ENCODE results near the gene CDS2.

The CDS2 gene

DNA sequence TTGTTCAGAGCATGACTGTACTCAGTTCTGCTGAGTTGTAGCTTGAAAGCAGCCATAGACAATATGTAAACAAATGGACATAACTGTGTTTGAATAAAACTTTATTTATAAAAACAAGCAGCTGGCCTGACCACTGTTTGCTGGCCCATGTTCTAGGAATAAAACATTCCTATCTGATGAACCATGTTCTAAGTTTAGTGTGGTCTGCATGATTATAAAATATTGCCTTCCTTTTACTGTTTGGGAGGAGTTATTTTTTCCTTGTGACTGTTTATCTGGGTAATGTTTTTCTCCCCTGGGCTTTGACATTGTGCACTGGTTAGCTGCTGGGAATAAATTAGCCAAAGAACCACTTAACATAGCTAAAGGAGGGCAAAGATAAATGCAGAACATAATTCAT is 55.1 kb downstream of the CDS2 start:
- DNase-seq (ENCODE audit: low read depth), result peak; percentile 77

DNA sequence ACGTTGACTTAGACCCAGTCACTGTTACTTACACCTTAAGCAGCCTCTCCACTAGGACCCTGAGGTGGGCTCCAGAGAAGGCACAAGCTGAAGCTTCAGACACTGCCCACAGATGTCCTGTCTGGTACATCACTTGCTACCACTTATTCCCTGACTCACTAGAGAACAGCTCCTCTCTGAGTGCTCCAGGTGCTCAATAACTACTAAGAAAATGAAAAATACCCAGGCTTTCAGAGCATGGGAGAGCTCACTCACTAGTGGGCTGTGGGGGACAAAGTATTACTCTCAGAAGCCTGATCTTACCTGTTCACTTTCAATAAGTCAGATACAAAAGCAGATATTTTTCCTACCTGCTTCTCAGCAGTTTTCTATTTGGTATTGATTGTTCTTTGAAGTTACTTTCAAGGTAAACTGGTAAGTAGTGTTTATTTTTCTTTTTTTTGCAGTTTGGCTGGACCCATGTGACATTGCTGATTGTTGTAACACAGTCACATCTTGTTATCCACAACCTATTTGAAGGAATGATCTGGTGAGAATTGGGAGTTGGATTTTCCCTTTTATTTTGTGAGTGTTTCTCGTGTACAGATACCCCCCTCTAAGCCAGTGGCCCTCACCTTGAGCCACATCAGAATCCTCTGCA is 55.9 kb downstream of the CDS2 start:
- no peak for DNase-seq (ENCODE audit: low read depth)

DNA sequence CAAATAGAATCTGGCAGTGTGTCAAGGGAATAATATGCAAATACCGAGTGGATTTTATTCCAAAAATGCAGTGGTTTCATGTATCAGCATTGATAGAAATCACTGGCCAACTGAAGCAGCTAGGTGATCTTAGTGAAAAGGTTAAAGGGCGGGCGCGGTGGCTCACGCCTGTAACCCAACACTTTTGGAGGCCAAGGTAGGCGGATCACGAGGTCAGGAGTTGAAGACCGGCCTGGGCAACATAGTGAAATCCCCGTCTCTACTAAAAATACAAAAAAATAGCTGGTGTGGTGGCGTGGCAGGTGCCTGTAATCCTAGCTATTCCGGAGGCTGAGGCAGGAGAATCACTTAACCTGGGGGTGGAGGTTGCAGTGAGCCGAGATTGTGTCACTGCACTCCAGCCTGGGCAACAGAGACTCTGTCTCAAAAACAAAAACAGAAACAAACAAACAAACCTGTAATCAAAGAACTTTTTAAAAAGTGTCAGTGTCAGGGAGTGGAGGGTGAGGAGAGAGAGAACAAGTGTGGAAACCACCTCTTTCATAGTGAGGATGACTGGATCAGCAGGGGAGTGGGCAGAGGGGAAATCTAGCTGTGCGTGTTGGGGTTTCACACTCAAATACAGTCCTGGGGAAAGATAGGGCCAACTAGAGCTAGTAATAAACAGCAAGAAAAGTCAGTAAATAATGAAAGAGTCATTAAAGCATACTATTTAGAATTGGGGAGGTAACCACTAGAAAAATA is 57.1 kb downstream of the CDS2 start:
- no peak for DNase-seq (ENCODE audit: low read depth)

DNA sequence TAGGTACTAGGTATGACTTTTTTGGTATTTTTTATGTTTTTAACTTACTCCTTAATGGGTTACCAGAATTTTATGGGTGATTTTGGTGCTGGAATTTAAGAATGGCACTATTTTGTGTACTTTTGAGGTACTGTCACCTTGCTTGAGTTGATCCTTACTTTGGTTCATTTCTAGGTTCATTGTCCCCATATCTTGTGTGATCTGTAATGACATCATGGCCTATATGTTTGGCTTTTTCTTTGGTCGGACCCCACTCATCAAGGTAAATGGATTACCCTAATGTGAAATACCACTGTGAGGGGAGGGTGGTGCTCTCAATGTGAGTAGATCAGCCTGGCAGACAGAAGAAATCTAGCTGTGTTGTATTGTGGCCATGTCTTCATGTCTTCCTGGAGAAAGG is 57.9 kb downstream of the CDS2 start:
- DNase-seq (ENCODE audit: low read depth), result no peak

DNA sequence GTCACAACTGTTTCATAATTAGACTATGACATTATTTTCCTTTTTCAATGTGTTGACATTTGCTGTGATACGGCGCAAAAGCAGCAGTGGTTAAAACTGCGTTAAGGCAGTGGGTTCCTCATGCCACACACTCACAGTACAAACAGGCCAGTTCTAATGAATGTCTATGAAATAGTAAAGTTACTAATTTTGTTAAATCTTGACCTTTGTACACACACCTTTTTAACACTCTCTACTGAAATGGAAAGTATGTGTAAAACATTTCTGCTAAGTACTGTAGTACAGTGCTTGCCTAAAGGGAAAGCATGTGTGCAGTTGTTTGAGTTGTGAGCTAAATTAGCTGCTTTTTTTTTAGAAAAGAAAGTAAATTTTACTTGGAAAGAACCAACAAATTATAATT is 60.3 kb downstream of the CDS2 start:
- no peak for DNase-seq (ENCODE audit: low read depth)

DNA sequence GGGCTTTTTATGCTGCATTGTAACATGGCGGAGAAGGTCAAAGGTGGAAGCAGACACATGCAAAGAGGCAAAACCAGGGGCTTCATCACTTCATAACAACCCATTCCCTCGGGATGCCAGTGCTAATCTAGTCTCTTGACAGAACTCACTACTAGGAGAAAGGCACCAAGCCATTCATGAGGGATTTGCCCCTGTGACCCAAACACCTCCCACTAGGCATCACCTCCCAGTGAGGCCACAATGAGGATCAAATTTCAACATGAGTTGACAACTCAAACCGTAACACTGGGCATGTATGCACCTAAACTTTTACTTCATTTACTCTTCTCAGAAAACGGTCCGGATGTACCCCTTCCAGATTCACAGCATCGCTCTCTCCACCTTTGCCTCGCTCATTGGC is 61.9 kb downstream of the CDS2 start:
- DNase-seq (ENCODE audit: low read depth), result no peak

DNA sequence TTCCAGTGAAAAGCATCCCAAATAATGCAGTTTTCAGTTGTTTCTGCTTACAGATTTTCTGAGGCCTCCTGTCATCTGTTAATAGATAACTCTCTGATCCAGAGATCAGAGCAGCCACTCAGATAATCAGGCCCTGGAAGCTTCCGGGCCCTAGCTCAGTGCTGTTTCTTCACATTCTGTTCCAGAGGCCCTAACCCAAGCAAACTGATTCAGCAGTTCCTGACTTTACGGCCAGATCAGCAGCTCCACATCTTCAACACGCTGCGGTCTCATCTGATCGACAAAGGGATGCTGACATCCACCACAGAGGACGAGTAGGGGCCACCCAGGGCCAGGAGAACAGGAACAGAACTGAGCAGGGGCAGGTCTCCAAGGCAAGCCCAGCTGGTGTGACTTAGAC is 63.1 kb downstream of the CDS2 start:
- DNase-seq (ENCODE audit: low read depth), result no peak

DNA sequence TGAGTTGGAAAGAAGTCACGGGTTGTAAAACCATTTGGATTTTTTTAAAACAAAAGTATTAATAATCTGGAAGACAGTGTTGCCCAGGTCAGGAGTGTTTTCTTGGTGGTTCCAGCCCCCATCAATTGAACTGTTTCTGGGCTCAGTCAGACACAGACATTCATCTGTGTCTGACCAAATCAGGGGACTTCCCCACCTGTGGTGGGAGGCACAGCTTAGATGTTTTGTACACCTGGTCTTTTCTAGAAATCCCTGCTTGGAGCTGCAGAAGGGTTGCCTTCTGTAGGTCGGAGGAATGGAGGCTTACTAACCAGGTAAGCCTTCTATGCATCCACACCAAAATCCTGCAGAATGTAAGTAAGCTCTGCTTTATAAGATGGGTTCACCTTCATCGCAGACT is 63.6 kb downstream of the CDS2 start:
- no peak for DNase-seq (ENCODE audit: low read depth)

DNA sequence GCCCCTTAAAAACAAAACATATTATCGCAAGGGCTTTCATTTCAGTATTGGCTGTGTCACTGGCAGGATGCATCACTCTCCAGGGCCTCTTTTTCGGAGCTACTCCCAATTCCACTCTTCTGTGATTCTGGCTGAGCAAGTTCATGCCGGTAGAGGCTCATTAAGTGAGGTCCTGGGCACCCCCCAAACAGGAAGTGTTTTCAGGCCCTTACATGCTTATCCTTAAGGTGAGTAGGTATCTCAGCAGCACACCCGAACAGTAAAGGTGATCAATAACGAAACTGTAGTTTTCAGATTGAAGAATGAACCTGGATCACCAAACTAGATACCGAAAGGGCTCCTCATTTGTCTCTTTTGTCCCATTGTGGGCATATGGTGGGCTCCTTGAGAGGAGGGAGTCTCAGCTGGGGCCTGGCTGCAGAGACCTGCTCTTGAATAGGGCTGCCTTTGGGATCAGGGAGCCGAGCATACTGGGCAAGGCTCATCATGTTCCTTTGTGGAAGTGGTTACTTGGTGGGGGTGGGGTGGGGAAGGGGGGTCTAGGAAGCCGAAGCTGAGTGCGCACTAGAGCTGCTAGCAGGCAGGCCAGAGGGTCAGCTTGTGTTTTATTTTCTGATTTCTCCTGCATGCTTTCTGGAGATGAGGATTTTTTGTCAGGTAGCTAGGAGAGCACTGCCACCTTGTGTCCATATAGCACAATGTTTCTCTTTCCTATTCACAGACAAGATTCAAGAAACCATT is 65.2 kb downstream of the CDS2 start:
- peak; percentile 79 for DNase-seq (ENCODE audit: low read depth)

DNA sequence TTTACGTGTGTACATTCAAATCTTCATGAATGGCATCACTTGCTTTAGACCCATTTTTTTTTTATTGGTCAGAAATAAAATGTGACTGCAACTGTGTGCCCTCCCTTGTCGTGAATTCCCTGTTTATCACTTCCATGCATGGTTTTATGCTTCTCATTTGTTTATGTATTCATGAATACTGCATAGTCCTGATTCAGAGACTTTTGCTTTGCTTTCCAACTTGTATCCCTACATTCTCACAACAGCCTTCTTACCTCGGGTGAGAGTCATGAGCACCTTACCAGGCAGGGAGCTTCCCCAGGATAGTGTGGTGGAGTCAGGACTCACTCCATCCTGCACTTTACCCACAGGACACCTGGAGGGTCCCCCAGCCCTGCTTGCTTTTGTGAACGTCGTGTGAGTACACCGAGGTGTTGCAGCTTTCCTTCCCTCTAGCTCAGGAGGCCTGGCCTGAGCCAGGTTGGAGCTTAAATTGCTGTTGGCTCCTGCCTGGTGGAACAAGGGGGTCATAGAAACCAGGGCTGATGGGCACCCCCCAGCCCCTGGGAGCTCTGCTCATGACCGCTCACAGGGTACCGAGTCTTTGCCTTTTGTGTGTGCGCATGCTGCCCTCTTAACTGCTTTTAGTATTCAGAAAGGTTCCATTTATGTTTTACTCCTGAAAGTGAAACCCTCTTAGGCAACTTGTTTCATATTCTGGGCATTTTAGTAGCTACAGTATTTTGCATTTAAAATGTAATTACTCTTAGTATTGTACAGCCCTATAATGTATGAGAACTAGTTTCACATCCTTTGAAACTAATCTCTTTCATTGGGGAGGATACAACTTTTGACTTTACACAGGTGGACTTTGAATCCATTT is 66.0 kb downstream of the CDS2 start:
- no peak for DNase-seq (ENCODE audit: low read depth)

DNA sequence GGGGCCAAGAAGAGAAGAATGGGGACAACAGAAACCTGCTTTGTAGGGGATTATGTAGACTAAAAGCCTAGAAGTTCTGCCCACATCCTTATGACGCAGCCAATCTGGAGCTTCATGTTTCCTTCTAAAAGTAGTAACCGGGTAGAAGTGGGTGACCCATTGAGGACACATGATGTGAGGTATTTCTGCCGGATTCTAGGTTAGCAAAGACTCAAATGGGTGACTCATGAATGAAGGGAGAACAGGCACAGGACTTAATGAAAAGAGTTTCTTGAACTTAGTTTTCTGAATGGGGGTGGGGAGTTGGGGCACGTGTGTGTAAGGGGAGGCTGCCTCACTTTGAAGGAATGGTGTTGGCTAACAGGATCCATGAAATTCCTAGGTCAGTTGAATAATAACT is 68.8 kb downstream of the CDS2 start:
- peak; percentile 87 for DNase-seq (ENCODE audit: low read depth)

DNA sequence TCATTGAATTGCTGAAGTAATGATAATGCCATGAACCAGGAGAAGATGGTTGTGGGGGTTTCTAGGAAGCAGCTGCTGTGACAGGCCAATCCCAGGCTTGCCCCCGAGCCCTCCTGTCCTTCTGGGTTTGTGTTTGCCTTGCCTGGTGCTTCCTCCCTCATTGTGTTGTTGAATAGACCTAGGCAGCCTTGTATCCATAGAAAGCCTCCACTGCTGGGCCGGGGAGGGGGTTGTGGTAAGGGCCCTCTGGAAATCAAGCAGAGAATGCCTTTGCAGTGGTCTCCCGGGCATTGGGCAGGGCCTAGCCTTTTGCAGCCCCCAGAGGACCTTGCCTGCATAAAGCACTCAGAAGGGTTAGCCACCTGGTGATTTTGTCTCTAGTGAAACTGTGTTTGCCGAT is 69.3 kb downstream of the CDS2 start:
- DNase-seq (ENCODE audit: low read depth), result no peak

DNA sequence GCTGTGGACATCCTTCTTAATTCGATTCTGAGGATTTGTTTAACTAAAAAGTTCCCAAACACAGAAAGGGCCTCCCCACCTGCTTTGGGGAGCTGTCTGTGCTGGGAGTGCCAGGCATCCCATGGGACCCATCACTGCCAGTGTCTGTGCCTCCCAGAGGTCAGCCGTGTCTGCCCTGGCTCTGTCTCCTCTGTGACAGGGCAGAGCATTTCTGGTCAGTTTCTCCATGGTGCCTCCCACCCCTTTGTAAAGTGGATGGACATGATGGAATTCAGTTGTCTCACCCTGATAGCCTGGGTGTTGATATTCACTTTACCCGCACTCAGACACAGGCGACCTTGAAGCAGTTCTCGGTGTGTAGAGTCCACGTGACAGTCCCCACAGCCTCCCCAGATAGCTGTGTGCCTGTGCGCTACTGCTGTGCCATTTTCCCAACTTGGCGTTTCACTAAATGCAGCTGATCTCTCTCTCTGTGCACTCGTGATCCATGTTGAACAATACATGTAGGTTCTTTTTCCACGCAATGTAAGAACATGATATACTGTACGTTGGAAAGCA is 70.5 kb downstream of the CDS2 start:
- DNase-seq (ENCODE audit: low read depth), result no peak

DNA sequence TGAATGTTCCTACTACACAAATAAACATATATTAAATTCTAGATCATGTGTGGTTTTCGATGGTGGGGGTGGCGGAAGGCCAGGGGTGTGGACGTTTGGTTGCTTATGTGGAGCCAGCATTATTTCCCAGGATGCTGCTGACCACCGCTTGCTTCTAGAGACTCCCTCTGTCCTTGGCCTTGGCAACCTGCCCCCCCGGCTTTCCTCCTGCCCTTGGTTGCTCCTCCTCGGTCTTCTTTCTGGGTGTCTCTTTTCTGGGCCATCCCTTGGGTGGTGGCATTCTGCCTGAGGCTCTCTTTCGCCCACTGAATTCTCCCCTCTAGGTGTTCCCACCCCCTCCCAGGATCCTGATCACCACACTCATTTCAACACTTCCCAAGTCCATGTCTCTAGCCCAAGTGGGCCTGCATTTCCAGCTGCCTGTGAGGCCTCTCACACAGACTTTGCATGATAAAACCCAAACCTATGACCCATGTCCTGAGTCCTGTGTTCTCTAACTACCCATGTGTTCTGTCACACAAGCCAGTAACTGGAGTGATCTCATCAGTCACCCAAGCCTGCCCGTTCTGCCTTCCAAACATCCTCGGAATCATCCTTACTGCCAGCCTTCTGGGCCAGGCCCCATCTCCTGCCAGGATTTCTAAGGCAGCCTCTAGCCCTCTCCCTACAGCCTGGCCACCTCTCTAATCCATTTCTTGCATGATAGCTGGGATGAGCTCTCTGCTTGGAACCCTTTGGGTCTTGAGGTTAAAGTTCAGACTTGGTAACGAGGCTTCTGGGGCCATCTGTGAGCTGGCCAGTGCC is 71.2 kb downstream of the CDS2 start:
- DNase-seq (ENCODE audit: low read depth), result no peak

DNA sequence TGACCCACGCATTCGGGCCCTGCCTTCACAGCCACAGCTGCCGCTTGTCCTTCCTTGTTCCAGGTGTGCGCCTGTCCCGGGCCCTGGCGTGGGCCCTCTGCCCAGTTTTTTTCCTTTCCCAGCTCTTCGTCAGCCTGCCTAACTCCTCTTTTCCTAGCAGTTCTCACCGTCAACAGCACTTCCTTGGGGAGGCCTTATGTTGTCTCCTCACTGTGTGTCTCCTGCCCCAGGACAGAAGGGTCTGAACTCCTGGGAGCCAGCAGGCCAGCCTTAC is 71.8 kb downstream of the CDS2 start:
- DNase-seq (ENCODE audit: low read depth), result no peak

DNA sequence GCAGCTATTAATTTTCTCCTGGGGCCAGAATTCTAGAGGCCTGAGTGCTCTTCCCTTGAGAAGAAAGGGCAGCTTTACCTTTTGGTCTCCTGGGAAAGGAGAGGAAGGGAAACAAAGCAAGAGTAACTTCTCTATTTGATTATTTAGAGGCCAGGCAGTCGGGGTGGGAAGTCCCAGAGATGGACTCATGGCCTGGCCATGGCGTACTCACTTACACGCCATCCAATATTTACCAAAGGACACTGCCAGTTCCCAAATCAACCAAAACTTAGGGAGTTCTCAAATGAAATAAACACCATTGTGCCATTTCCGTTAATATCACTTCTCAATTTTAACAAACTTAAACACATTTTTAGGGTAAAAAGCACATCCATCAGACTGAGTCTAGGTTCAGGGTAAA is 76.6 kb downstream of the CDS2 start:
- DNase-seq (ENCODE audit: low read depth), result no peak

DNA sequence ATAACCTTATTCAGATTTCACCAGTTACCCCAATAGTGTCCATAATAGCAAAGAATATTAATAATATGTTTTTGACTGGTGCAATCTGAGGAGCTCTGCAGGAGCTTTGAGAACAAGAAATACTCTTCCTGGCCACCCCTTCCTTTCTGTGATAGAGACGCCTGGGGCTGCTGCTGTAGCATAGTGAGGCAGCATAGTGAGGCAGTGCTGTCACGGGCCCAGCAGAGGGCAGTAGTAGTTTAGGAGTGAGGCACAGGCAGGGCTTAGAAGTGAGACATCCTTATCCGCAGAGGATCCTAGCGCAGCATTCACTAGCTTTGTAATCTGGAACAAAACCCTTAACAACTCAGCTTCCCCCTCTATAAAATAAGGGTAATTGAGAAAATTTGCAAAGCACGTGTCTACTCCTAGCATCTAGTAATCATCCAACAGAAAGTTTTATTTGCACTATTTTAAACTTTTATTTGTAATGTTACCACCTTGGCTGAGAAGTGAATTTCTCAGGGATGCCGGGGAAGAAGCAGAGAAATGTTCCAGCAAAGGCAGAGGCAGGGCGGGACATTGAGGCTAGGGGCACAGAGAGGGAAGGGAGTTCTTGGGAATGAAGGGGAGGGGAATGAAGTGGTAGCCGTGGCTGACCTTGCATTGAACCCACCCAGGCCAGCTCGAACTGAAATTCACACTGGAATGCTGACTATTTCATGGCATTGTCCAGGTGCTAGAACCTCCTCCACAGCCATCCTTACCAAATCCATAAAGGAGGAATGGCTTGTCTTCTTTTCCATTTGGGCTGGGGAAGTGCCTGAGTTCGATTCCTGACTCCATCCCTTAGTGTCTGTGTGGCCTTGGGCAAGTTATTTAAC is 78.8 kb downstream of the CDS2 start:
- DNase-seq (ENCODE audit: low read depth), result peak; percentile 81

DNA sequence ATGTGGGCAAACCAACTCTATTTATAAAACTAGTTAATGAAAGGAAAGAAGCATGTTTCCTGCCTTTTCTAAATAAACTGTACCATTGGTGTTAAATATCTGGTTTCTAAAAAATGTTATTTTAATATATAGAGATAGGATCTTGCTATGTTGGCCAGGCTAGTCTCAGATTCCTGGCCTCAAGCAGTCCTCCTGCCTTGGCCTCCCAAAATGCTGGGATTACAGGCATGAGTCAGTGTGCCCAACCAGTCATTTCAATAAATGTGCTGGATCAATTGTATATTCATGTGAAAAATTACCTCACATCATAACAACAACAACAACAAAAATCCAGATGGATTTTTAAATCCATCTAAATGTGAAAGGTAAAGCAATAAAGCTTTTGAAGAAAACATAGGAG is 80.3 kb downstream of the CDS2 start:
- no peak for DNase-seq (ENCODE audit: low read depth)

DNA sequence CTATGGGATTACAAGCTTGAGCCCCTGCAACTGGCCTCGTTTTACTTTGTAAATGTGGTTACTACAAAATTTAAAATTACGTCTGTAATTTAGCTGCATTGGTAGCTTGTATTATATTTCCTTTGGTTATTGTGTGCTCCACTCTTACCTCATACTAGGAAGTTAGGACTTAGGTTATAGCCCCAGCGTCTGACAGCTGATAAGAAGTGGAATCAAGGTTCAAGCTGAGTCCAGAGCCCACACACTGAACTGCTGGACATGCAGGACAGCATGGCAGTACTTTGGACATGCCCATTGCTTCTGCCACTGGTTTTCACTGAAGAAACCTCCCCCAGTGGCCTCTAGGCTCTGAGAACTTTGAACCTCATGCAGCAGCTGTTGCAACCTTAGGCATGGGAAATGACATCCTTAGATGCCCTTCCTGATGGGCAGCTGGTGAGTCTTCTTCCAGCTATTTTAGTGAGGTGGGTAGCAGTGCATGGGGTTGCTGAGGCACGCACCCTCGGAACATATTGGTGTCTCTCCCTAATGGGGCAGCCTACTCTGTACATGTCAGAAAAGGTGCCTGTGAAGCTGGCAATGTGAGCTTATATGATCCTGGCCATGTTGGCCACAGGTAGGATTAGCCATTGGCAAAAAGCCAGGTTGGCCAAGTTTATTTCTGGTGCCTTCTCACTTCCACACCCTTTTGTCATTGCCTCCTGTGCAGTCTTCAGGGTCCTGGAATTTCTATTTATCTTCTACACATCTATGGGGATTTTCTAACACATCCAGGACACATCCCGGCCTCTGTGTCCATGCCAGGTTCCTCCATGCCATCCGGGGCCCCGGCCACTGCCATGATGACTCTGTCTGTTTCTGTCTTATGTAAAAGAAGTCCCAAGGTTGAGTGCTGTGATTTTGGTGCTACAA is 85.3 kb downstream of the CDS2 start:
- no peak for DNase-seq (ENCODE audit: low read depth)

Measured in iris pigment epithelial cell (primary cell).